NCI-H2196 treated with DMSO at 0.1 percent for 48 hours (cell line): ENCODE data around the gene PIK3C2B.
"Not testable (repeated sequence)": the region's sequence is repeated elsewhere in the genome, so short reads cannot be mapped to it uniquely, and the experiment has no call there.

ENCODE experiments used
- DNase-seq: peaks from one replicate; lab custom pipeline; 2025; ENCODE audit not compliant: unreplicated experiment; lab: John Stamatoyannopoulos, UW

Gene PIK3C2B

GRCh38 chr1:204509186-204509635 lies 14.6 kb upstream of the PIK3C2B start:
- no peak for DNase-seq

- no peak for DNase-seq
Measured at GRCh38 chr1:204507317-204508105, 12.9 kb upstream of the PIK3C2B start.

- DNase-seq, result peak; percentile 47
Measured at GRCh38 chr1:204506969-204507316, 12.3 kb upstream of the PIK3C2B start.

DNA sequence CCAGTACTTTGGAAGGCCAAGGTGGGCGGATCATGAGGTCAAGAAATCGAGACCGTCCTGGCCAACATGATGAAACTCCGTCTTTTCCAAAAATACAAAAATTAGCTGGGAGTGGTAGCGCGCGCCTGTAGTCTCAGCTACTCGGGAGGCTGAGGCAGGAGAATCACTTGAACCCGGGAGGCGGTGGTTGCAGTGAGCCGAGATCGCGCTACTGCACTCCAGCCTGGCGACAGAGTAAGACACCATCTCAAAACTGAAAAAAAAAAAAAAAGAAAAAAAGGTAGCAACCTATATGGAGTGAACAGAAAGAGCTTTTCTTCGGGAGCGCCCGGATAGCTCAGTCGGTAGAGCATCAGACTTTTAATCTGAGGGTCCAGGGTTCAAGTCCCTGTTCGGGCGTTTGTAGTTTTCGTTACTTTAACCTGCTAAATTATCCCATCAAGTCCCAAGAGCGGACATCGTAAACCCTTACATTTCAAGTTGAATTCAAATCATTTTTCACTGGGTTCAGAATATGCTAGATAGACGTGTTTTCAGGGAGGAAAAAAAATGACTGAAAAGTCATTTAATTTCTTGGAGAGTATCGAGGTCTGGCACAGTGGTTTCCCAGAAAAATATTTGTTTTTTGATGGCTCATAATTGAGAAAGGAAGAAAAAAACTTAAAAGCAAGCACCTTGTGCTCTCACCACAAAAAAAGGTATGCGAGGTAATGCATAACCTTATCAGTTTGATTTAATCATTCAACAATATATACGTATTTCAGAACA lies 11.8 kb upstream of the PIK3C2B start:
- peak; percentile 47 for DNase-seq

DNA sequence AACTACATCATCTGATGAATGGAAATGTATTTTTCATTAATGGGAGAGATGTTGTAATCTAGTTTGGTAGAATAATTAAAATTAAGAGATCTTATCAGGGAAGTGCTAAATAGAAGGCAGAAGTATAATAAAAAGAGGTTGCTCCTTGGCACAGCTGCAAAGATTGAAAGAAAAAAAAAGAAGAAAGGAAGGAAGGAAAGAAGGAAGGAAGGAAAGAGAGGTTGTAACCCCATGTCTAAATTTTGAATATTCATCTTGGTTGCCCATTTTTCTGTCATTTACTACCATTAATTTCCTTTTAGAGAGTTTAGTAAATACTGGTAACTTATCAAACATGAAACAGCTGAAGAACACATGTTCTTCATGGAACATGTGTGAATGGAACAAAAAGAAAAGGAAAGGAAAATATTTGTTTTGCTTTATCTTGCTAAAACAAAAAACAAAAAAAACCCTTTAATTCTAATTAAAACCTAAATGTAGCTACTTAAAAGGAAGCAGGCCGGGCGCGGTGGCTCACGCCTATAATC lies 11.1 kb upstream of the PIK3C2B start:
- DNase-seq, result no peak

DNA sequence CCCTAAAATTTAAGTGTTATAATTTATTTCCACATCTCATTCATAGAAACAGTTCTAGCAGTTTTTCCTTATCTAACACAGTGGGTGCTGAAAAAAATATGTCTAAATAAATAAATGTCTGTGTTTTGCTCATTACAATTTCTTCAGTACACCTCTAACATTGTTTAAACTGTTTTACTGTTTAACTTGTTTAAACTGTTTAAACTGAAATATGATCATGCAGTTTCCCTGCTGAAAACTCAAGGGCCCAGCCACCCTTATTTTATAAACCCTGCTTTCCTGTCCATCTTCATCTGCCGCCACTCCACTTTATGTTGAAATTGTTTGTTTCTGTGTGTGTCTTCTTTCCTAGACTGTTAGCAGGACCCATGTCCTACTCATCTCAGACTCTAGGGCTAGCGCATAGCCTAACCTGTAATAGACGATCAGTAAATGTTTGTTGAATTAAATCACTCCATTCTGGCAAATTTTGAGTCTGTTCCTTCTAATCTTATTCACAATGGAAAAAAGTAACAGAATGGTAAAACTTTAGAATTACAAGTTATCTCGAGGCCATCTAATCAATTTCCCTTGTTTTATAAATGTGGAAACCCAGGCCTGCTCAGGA lies 9.4 kb upstream of the PIK3C2B start:
- no peak for DNase-seq

- peak; percentile 40 for DNase-seq
Measured at GRCh38 chr1:204503122-204503912, 8.7 kb upstream of the PIK3C2B start.

GRCh38 chr1:204502241-204502640 lies 7.6 kb upstream of the PIK3C2B start:
- no peak for DNase-seq

DNA sequence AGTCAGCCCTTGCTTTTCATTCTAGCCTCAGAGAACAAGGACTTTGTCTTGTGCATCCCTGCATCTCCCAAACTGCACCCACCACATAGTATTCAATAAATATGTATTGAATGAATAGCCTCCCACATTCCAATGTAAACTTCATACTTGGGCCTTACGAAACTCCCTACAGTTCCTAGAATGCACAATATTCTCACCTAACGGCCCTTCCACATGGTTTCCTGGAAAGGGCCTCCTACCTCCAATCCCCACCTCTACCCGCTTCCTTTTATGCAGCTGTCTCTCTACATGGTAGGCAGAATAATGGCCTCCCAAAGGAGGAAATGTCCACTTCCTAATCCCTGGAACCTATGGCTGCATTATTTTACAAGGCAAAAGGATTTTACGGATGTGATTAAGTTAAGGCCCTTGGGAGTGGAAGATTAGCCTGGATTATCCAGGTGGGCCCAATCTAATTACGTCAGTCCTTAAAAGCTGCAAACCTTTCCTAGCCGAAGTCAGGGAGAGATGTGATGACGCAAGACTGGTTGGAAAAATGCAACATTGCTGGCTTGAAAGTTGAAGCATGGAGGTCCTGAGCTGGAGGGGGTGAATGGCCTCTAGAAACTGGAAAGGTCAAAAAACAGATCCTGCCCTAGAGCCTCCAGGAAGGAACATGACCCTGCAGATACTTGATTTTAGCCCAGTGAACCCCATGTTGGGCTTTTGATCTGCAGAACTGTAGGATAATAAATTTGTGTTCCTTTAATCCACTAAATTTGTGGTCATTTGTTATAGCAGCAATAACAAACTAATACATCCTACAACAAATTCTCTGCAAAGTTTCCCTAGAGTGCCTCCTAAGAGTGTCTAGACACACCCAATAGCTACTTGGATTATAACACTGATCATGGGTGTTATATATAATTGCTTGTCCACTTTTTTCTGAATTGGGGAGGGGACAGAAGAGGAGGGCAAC lies 5.2 kb upstream of the PIK3C2B start:
- DNase-seq, result no peak

DNA sequence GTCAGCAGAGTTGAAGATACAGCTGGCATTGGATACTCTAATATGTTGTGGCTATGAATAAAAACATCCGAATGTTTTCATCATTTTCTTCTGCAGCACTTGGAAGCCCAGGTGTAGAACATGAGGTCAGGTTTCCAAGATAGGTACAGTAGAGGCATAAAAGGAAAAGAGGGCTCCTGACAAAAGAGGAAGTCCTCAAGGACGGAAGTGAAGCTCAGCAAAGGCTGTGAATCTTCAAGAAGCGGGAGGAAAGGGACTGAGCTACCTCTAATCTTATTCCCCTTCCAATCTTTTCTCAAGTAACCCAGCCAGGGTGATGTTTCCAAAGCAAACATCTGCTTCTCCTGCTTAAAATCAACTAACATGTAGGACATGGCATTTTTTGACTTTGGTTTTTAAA lies 4.4 kb upstream of the PIK3C2B start:
- DNase-seq, result no peak

- no peak for DNase-seq
Measured at GRCh38 chr1:204495777-204496176, 1.2 kb upstream of the PIK3C2B start.

DNA sequence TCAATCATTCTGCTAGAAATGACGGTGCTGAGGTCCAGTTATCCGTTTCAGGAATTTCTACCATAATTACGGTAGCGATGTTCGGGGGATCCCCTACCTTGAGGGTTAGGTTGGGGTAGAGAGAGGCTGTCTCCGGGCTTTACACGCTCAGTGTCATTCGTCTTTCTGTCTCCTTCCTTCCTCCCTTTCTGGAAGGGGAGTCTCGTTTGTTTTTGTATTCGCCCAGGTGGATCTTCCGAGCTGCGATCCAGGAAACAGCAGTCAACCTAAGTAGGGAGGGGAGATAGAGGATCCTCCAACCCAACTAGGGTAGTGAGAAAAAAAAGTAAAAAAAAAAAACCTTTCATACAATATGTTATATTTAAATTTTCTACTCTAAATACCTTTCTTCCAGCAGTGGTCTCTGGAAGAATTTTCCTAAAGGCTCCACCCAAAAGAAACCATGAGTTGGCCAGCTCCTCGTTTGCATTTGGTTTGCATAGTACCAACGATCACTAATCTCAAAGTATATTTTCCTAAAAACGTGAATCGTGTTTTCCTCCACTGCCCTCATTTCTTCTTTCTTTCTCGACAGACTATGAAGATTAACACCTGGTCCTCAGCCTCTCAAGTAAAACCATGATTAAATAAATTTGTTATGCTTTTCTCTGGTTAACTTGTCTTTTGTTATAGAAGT lies 611 bp upstream of the PIK3C2B start:
- no peak for DNase-seq

- peak; percentile 48 for DNase-seq
Measured at GRCh38 chr1:204493984-204494280, 673 bp downstream of the PIK3C2B start.

DNA sequence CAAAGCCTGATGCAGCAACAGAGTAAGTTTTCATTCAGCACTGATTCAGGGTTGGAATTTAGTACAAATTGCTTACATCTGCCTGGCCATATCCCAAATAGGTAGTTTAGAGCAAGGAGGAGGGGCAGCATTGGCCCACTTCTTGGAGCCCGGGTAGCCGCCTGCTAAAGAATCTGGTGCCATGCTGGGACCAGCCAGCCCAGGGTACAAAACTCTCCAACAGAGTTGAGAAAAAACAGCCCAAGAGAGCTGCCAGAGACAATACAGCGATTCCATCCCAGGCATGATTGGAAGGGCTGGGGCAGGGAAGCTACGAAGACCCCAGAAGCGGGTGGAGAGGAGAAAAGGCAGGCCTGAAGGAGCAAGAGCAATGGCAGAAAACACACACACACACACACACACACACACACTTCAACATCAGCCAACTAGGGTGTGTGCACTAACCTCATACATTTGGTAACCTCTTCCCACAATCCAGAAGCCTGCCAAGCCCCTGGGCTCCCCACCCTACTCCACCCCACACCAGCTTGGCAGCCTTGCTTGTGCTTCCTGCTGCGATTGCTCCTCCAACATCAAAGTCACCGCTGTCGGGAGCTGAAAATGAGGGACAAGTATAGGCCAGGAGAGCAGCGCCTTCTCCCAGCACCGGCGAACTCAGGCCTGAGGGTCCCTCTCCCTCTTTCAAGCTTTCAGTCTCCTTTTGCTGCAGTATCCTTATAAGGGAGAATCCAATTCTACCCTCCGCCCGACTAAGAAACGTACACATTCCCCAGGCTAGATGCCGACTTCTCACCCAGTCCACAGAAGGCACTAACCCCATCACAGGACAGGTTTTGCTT lies 1.2 kb downstream of the PIK3C2B start:
- DNase-seq, result peak; percentile 48

DNA sequence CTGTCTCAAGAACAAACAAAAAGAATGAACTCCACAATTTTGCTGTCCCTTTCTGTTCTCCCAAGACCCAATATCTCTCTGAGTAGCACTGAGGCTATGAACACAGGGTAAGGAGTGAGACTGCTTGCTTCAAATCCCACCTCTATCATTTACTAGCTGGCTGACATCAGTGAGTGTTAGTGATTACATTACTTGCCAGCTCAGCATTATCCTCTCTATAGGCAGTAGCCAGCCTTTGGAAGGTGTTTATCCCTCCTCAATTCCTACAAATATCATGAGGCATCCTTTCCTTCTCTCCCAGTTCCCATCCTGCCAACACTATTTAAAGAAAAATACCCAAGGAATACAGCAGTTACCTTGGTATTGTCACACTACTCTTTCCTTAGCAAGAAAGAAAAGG lies 3.0 kb downstream of the PIK3C2B start:
- no peak for DNase-seq

DNA sequence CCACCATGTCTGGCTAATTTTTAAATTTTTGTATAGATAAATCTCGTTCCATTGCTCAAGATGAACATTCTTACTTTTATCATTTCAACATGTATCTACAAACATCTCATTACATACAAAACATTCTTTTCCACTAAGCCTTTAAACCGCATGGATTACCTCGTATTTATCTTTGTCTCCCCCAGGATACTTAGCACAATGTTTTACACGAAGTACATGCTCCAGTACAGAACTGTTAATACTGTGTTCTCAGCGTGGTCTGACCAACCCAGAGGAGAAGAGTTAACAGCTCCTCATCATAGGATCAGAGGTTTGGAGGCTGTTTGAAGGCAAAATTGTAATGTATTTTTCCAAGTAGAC lies 7.4 kb downstream of the PIK3C2B start:
- DNase-seq, result no peak

GRCh38 chr1:204486513-204487255 lies 7.9 kb downstream of the PIK3C2B start:
- DNase-seq, result not testable (repeated sequence)

DNA sequence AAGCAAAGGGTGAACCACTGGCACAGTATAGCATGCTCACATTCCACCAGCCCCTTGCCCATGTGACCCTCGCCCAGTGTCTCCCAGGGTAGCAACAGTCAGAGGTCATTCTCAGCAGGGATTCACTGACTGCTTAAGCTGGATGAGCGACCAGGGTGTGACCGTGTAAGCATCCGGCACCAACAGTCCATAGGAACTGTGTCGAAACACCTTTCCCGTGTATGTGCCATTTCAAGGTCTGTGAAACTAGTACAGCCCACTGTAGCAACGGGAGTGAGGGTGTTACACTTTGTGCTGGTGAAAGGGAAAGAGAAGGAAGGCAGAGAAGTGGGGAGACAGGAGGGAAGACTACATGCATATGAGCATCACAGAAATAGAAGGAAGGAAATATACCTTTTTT lies 10.8 kb downstream of the PIK3C2B start:
- no peak for DNase-seq
